Lower leg skin (tissue), 3 donors: ENCODE measurements around the gene DNAJC18.

Experiments used
- POLR2A ChIP-seq, 2 donors: fragments of 450-650 bp; IDR thresholded peaks; one replicate each; pipeline ENCODE4 v1.6.1; 2016 to 2017; ENCODE audit warnings: antibody characterized with exemption in 2 of 2, mild to moderate bottlenecking in 1 of 2, moderate library complexity in 1 of 2
- TF ChIP-seq, protein P1 (sequence below), 3 donors: fragments of 450-650 bp; IDR thresholded peaks; one replicate each; pipeline ENCODE4 v1.5.1; 2016; ENCODE audit warnings: antibody characterized with exemption in 3 of 3, mild to moderate bottlenecking in 3 of 3, moderate library complexity in 2 of 3

DNA sequence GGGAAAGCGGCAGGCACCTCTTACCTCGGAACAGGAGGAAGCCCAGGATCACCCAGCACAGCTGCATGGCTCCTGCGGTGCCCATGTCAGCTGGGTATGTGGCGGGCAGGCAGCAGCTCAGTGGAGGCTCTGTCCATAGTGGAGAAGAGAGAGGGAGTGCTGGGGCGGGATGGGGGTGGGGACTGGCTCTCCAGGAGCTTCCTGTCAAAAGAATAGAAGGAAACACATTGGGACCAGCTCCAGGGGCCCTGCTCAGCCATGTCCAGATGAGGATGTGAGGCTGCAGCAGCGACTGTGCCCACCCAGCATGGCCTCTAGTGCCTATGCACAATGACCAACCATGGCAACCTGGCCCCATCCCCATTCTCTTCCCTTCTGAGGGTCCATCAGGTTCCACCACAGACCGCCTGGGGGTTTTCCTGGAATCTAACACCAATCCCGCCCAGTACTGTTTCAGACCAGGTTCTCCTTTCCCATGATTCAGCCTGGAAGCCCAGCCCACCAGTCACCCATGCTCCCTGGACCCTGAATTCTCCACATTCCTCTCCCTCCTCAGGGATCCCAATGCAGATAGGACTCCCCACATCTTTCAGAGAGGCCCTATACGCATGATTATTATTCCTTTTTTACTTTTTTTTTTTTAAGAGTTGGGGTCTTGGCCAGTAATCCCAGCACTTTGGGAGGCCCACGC lies 23.4 kb upstream of the DNAJC18 start, which contains the start of gene ECSCR:
- TF ChIP-seq, protein P1, sequence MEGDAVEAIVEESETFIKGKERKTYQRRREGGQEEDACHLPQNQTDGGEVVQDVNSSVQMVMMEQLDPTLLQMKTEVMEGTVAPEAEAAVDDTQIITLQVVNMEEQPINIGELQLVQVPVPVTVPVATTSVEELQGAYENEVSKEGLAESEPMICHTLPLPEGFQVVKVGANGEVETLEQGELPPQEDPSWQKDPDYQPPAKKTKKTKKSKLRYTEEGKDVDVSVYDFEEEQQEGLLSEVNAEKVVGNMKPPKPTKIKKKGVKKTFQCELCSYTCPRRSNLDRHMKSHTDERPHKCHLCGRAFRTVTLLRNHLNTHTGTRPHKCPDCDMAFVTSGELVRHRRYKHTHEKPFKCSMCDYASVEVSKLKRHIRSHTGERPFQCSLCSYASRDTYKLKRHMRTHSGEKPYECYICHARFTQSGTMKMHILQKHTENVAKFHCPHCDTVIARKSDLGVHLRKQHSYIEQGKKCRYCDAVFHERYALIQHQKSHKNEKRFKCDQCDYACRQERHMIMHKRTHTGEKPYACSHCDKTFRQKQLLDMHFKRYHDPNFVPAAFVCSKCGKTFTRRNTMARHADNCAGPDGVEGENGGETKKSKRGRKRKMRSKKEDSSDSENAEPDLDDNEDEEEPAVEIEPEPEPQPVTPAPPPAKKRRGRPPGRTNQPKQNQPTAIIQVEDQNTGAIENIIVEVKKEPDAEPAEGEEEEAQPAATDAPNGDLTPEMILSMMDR (IDR thresholded peaks at IDR 0.05): no peak
- no peak for TF ChIP-seq POLR2A (IDR thresholded peaks at IDR 0.05)
